NB4 (cell line): ENCODE results near the gene MRGPRF.
A peak's percentile ranks its signal among the peaks of the same experiment; 100 is the strongest.
"Not testable (repeated sequence)": the region's sequence is repeated elsewhere in the genome, so short reads cannot be mapped to it uniquely, and the experiment has no call there.

Source experiments
- DNase-seq: peaks from one replicate; pipeline ENCODE4 v3.0.0; 2010; ENCODE audit warnings: low read depth
- H3K4me3 ChIP-seq: one replicate; pipeline ENCODE4 v1.5.1; 2011; ENCODE audit warnings: mild to moderate bottlenecking, low read depth, low read length, moderate library complexity
- CTCF ChIP-seq: IDR thresholded peaks from one replicate; pipeline ENCODE4 v1.5.1; 2012; ENCODE audit warnings: low read depth, low read length
- MAX ChIP-seq: IDR thresholded peaks from 2 replicates; pipeline ENCODE4 v1.6.1; 2011; ENCODE audit warnings: low read depth, low read length
- MYC ChIP-seq: IDR thresholded peaks from 2 replicates; pipeline ENCODE4 v1.6.1; 2011; ENCODE audit warnings: low read depth, low read length
- POLR2A ChIP-seq: IDR thresholded peaks from 2 replicates; pipeline ENCODE4 v1.6.1; 2011; ENCODE audit warnings: mild to moderate bottlenecking; ENCODE audit not compliant: insufficient read length; ENCODE audit errors: extremely low read depth

Gene MRGPRF

GRCh38 chr11:68974421-68975194 is 38.4 kb downstream of the MRGPRF start:
- DNase-seq = peak; percentile 57
- no peak for TF ChIP-seq MYC
- TF ChIP-seq CTCF = no peak
- no peak for TF ChIP-seq MAX
- no peak for TF ChIP-seq POLR2A
- H3K4me3 ChIP-seq = no peak overlapping the region

GRCh38 chr11:68973706-68974105 is 39.3 kb downstream of the MRGPRF start:
- DNase-seq, H3K4me3 ChIP-seq: not testable (repeated sequence)

GRCh38 chr11:68973219-68973618 is 39.8 kb downstream of the MRGPRF start:
- no peak for DNase-seq
- TF ChIP-seq CTCF = no peak
- TF ChIP-seq POLR2A = no peak
- TF ChIP-seq MYC = no peak
- TF ChIP-seq MAX = no peak
- no peak overlapping the region for H3K4me3 ChIP-seq

GRCh38 chr11:68970921-68971636 is 42.0 kb downstream of the MRGPRF start:
- H3K4me3 ChIP-seq = no peak overlapping the region
- DNase-seq = no peak
- TF ChIP-seq MYC = no peak
- no peak for TF ChIP-seq POLR2A
- no peak for TF ChIP-seq CTCF
- no peak for TF ChIP-seq MAX

GRCh38 chr11:68969386-68969785 is 43.7 kb downstream of the MRGPRF start:
- TF ChIP-seq CTCF (no peak), MYC (no peak), MAX (no peak), POLR2A (no peak)
- DNase-seq = no peak
- no peak overlapping the region for H3K4me3 ChIP-seq

GRCh38 chr11:68968306-68969250 is 44.5 kb downstream of the MRGPRF start:
- no peak overlapping the region for H3K4me3 ChIP-seq
- DNase-seq = no peak
- TF ChIP-seq CTCF (no peak), MYC (no peak), MAX (no peak), POLR2A (no peak)
